Neural progenitor cell (in vitro differentiated cells): ENCODE results near the gene SH2D3C. TPM values are rescaled to one million over a fixed set of nuclear protein-coding genes. Genes with fewer than 3 reads are reported as not detected.

ENCODE experiments used
- DNase-seq: peaks from one replicate; pipeline ENCODE4 v3.0.0-alpha.2; 2016; ENCODE audit warnings: low spot score
- H2AFZ ChIP-seq: fragments of 200-600 bp; sonication (generic); replicated peaks from 2 replicates; pipeline ENCODE4 v1.6.1; 2016; ENCODE audit warnings: antibody characterized with exemption
- H3F3A ChIP-seq: fragments of 200-600 bp; sonication (generic); 2 replicates; pipeline ENCODE4 v1.6.1; 2016; ENCODE audit warnings: antibody characterized with exemption, low read depth
- H3K27ac ChIP-seq: fragments of 200-600 bp; sonication (generic); 2 replicates; pipeline ENCODE4 v1.5.1; 2016; ENCODE audit warnings: mild to moderate bottlenecking
- H3K27me3 ChIP-seq: fragments of 200-600 bp; sonication (generic); 2 replicates; pipeline ENCODE4 v1.6.1; 2016; ENCODE audit warnings: mild to moderate bottlenecking, moderate library complexity
- H3K36me3 ChIP-seq: fragments of 200-600 bp; sonication (generic); 2 replicates; pipeline ENCODE4 v1.5.1; 2016
- H3K4me1 ChIP-seq: fragments of 200-600 bp; sonication (generic); 2 replicates; pipeline ENCODE4 v1.6.1; 2016; ENCODE audit warnings: mixed run types
- H3K4me2 ChIP-seq: fragments of 200-600 bp; sonication (generic); 2 replicates; pipeline ENCODE4 v1.6.1; 2016
- H3K4me3 ChIP-seq: fragments of 200-600 bp; sonication (generic); 2 replicates; pipeline ENCODE4 v1.5.1; 2016
- H3K79me2 ChIP-seq: fragments of 200-600 bp; sonication (generic); 2 replicates; pipeline ENCODE4 v1.6.1; 2016; ENCODE audit warnings: low read depth
- H3K9ac ChIP-seq: fragments of 200-600 bp; sonication (generic); 2 replicates; pipeline ENCODE4 v1.6.1; 2016
- H3K9me3 ChIP-seq: fragments of 200-600 bp; sonication (generic); 2 replicates; pipeline ENCODE4 v1.5.1; 2016; ENCODE audit warnings: low read depth
- H4K20me1 ChIP-seq: fragments of 200-600 bp; sonication (generic); 2 replicates; pipeline ENCODE4 v1.6.1; 2016; ENCODE audit warnings: low read depth
- H3K27ac Mint-ChIP-seq: 3 replicates; pipeline ENCODE4 v1.8.0; 2021; ENCODE audit warnings: mixed read lengths
- H3K27me3 Mint-ChIP-seq: 2 replicates; pipeline ENCODE4 v1.8.0; 2022; ENCODE audit warnings: low read depth, mild to moderate bottlenecking, inconsistent platforms, moderate library complexity, mixed read lengths; ENCODE audit not compliant: insufficient read depth
- H3K36me3 Mint-ChIP-seq: 3 replicates; pipeline ENCODE4 v1.8.0; 2021; ENCODE audit warnings: mixed read lengths
- H3K4me1 Mint-ChIP-seq: 3 replicates; pipeline ENCODE4 v1.8.0; 2021; ENCODE audit warnings: mixed read lengths
- H3K4me3 Mint-ChIP-seq: 3 replicates; pipeline ENCODE4 v1.8.0; 2021; ENCODE audit warnings: mild to moderate bottlenecking, moderate library complexity, mixed read lengths
- H3K9me3 Mint-ChIP-seq: 3 replicates; pipeline ENCODE4 v1.8.0; 2020; ENCODE audit warnings: mixed read lengths
- CTCF ChIP-seq: fragments of 200-600 bp; sonication (generic); IDR thresholded peaks from 2 replicates; pipeline ENCODE4 v1.5.1; 2017; ENCODE audit warnings: antibody characterized with exemption, mild to moderate bottlenecking
- EZH2 ChIP-seq: fragments of 200-600 bp; sonication (generic); IDR thresholded peaks from 2 replicates; pipeline ENCODE4 v1.6.1; 2017; ENCODE audit warnings: antibody characterized with exemption, mild to moderate bottlenecking, moderate library complexity
- EZH2phosphoT487 ChIP-seq: fragments of 200-600 bp; sonication (generic); IDR thresholded peaks from 2 replicates; pipeline ENCODE4 v1.6.1; 2017; ENCODE audit warnings: antibody characterized with exemption
- total RNA-seq: library from RNA; depleted of rRNA; stranded (reverse); fragments of >200 nt; gene quantifications from 2 replicates; pipeline ENCODE4 v1.2.3, GENCODE V29; 2015; ENCODE audit warnings: low replicate concordance

SH2D3C gene
- total RNA-seq, 1 donor from 2014 or later, result 1.9 TPM

DNA sequence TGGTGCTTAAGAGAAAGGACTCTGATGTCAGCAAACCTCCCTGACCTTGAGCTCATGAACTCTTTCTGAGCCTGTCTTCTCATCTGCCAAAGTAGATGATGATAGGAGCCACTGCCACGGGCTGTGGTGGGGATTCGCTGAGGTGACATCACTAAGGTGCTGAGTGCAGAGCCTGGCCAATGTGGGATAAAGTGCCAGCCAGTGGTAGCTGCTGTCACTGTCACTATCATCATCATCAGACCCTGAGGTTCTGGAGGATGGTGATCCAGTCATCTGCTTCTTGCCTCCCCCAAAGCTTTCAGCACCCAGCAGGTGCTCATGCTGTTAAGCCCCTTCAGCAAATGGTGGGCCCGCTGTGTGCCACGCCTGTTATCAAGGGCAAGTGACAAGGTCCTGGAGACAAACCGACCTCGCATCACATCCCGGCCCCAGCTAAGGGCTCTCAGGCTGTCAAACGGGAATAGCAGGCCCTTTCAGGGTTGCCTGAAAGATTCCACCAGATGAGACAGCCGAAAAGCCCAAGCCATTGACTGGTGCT is 30.6 kb upstream of the SH2D3C start:
- Histone ChIP-seq H3K27ac (no peak overlapping the region), H3K27me3 (no peaks in the 10 kb centered on the region), H4K20me1 (peaks cover 41% of the 10 kb centered on the region), H3K4me1 (peaks cover 4% of the 10 kb centered on the region), H3K79me2 (peaks cover 14% of the 10 kb centered on the region), H2AFZ (no peak overlapping the region), H3K9ac (no peak overlapping the region), H3K4me3 (peak overlapping the region; percentile 29), H3K36me3 (no peaks in the 10 kb centered on the region), H3F3A (peaks cover 7% of the 10 kb centered on the region), H3K4me2 (peak overlapping the region; percentile 76), H3K9me3 (no peaks in the 10 kb centered on the region)
- Mint-ChIP-seq H3K27me3 (peaks cover 2% of the 10 kb centered on the region), H3K4me3 (no peak overlapping the region), H3K4me1 (peaks cover 9% of the 10 kb centered on the region), H3K9me3 (no peaks in the 10 kb centered on the region), H3K27ac (no peak overlapping the region), H3K36me3 (peaks cover 4% of the 10 kb centered on the region)
- TF ChIP-seq EZH2 (no peak), EZH2phosphoT487 (no peak), CTCF (no peak)
- DNase-seq, result no peak

DNA sequence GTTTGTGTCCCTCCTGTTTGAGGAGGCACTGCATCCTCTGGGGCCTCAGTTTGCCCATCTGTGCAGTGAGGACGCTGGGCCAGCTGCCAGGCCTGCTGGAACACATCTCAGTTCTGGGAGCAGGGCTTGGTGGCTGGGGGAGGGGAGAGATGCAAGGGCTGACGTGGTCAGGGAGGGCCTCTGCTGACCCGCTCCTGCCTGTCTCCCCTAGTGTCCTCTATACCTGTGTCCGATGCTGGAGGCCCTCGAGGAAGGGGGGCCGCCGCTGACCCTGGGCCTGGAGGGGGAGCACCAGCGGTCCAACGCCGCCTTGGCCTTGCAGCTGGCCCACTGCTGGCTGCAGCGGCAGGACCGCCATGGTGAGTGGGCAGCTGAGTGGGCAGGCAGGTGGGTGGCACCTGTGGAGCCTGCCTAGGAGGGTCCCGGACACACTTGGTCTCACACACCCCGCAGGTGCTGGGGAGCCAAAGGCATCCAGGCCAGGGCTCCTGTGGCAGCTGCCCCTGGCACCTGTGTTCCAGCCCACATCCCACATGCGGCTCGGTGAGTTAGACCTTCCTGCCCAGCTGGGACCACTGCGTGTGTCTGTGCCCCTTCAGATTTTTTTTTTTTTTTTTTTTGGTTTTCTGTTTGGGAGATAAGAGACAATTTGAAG is 30.0 kb upstream of the SH2D3C start:
- Histone ChIP-seq H2AFZ (no peak overlapping the region), H3K4me3 (no peak overlapping the region), H3K9ac (no peak overlapping the region), H3K27me3 (no peaks in the 10 kb centered on the region), H3K79me2 (peaks cover 20% of the 10 kb centered on the region), H3K36me3 (no peaks in the 10 kb centered on the region), H3F3A (peaks cover 7% of the 10 kb centered on the region), H3K9me3 (no peaks in the 10 kb centered on the region), H3K27ac (no peak overlapping the region), H3K4me1 (peaks cover 4% of the 10 kb centered on the region), H3K4me2 (no peak overlapping the region), H4K20me1 (peaks cover 47% of the 10 kb centered on the region)
- no peak for DNase-seq
- Mint-ChIP-seq H3K4me1 (peaks cover 12% of the 10 kb centered on the region), H3K27ac (no peak overlapping the region), H3K36me3 (peaks cover 4% of the 10 kb centered on the region), H3K4me3 (no peak overlapping the region), H3K27me3 (peaks cover 2% of the 10 kb centered on the region), H3K9me3 (no peaks in the 10 kb centered on the region)
- TF ChIP-seq CTCF (no peak), EZH2 (no peak), EZH2phosphoT487 (no peak)

GRCh38 chr9:127806871-127807270 is 28.4 kb upstream of the SH2D3C start:
- TF ChIP-seq EZH2phosphoT487, result no peak
- no peak for TF ChIP-seq CTCF
- no peak for TF ChIP-seq EZH2
- Mint-ChIP-seq H3K4me1 (peaks cover 19% of the 10 kb centered on the region), H3K4me3 (no peak overlapping the region), H3K9me3 (no peaks in the 10 kb centered on the region), H3K27me3 (peaks cover 2% of the 10 kb centered on the region), H3K36me3 (peaks cover 4% of the 10 kb centered on the region), H3K27ac (no peak overlapping the region)
- peaks cover 26% of the 10 kb centered on the region for H3K79me2 ChIP-seq
- no peak for DNase-seq
- H3K4me2 ChIP-seq, result no peak overlapping the region
- H3K36me3 ChIP-seq, result no peaks in the 10 kb centered on the region
- no peaks in the 10 kb centered on the region for H3K9me3 ChIP-seq
- H4K20me1 ChIP-seq, result peaks cover 51% of the 10 kb centered on the region
- peaks cover 14% of the 10 kb centered on the region for H3F3A ChIP-seq
- peaks cover 7% of the 10 kb centered on the region for H3K4me1 ChIP-seq
- no peak overlapping the region for H3K9ac ChIP-seq
- H3K27ac ChIP-seq, result no peak overlapping the region
- no peak overlapping the region for H2AFZ ChIP-seq
- H3K4me3 ChIP-seq, result no peak overlapping the region
- no peaks in the 10 kb centered on the region for H3K27me3 ChIP-seq
